ENCODE measurements around the gene LTK. TPM values are rescaled to one million over a fixed set of nuclear protein-coding genes. Genes with fewer than 3 reads are reported as not detected.

Gene LTK
- polyA plus RNA-seq, 1 donor (not counting 4 experiments of a cell fraction or from before 2014, with no cell fraction given) = not detected

DNA sequence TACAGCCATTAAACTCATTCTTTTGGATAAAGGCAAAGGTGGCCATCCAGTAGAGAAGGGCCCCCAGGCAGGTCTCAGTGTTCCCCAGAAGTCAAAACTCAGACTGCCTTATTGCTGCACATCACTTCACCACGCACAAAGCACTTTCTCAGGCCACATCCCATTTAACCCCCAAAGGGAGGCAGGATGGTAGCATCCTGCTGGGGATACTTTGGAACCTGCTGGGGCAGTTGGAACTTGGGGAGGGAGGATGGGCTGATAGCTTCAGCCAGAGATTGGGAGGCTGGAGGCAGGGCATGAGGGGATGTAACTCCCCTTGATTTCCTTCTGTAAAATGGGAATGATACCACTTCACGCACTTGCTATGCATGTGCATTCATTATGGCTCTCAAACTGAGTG, 15.0 kb downstream of the LTK start:
- H3K27ac ChIP-seq (ENCODE audit: control insufficient read depth, insufficient read depth, low read length) = no peak overlapping the region
- peaks cover 87% of the 10 kb centered on the region for H3K27me3 ChIP-seq (ENCODE audit: control insufficient read depth, extremely low read depth, insufficient read depth, low read length)
- DNase-seq (ENCODE audit: low read depth, low spot score) = no peak
- no peak for FAIRE-seq
- dilution Hi-C loops (cut with MboI; ENCODE audit: extremely low pct_ligation_motif_present, low sequenced_read_pairs) = no loop called here
- H3K9me3 ChIP-seq (ENCODE audit: control insufficient read depth, low read depth, low read length) = no peaks in the 10 kb centered on the region
- H3K4me3 ChIP-seq (ENCODE audit: control insufficient read depth in 2 of 3, extremely low read depth in 1 of 3, insufficient read depth in 2 of 3, low read depth in 1 of 3, low read length in 3 of 3) = no peak overlapping the region
- H3K79me2 ChIP-seq (ENCODE audit: control insufficient read depth, insufficient read depth, low read length) = no peaks in the 10 kb centered on the region
- H4K20me1 ChIP-seq (ENCODE audit: control insufficient read depth, extremely low read depth, insufficient read depth, low read length) = no peaks in the 10 kb centered on the region
- peaks cover 30% of the 10 kb centered on the region for H3K4me1 ChIP-seq (ENCODE audit: control insufficient read depth, extremely low read depth, insufficient read depth, low read length)
- no peak overlapping the region for H3K4me2 ChIP-seq (ENCODE audit: control insufficient read depth, extremely low read depth, insufficient read depth, low read depth, low read length)
- H3K9ac ChIP-seq (ENCODE audit: control insufficient read depth, extremely low read depth, insufficient read depth, low read length) = no peak overlapping the region
- TF ChIP-seq EZH2 (IDR thresholded peaks at IDR 0.05; ENCODE audit: low read length) = no peak
- TF ChIP-seq, protein P1, sequence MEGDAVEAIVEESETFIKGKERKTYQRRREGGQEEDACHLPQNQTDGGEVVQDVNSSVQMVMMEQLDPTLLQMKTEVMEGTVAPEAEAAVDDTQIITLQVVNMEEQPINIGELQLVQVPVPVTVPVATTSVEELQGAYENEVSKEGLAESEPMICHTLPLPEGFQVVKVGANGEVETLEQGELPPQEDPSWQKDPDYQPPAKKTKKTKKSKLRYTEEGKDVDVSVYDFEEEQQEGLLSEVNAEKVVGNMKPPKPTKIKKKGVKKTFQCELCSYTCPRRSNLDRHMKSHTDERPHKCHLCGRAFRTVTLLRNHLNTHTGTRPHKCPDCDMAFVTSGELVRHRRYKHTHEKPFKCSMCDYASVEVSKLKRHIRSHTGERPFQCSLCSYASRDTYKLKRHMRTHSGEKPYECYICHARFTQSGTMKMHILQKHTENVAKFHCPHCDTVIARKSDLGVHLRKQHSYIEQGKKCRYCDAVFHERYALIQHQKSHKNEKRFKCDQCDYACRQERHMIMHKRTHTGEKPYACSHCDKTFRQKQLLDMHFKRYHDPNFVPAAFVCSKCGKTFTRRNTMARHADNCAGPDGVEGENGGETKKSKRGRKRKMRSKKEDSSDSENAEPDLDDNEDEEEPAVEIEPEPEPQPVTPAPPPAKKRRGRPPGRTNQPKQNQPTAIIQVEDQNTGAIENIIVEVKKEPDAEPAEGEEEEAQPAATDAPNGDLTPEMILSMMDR (optimal IDR thresholded peaks at IDR 0.05 in 1 of 3, IDR thresholded peaks at IDR 0.05 in 1 of 3, conservative IDR thresholded peaks at IDR 0.05 in 1 of 3; ENCODE audit: extremely low read depth in 1 of 3, insufficient read depth in 2 of 3, low read length in 3 of 3) = no peak
- H3K9me1 ChIP-seq (ENCODE audit: control insufficient read depth, extremely low read depth, insufficient read depth, low read length) = peaks cover 3% of the 10 kb centered on the region
- no peaks in the 10 kb centered on the region for H3K36me3 ChIP-seq (ENCODE audit: control insufficient read depth in 2 of 2, extremely low read depth in 1 of 2, insufficient read depth in 2 of 2, low read length in 2 of 2)
- no peak overlapping the region for H2AFZ ChIP-seq (ENCODE audit: control insufficient read depth, low read length)

DNA sequence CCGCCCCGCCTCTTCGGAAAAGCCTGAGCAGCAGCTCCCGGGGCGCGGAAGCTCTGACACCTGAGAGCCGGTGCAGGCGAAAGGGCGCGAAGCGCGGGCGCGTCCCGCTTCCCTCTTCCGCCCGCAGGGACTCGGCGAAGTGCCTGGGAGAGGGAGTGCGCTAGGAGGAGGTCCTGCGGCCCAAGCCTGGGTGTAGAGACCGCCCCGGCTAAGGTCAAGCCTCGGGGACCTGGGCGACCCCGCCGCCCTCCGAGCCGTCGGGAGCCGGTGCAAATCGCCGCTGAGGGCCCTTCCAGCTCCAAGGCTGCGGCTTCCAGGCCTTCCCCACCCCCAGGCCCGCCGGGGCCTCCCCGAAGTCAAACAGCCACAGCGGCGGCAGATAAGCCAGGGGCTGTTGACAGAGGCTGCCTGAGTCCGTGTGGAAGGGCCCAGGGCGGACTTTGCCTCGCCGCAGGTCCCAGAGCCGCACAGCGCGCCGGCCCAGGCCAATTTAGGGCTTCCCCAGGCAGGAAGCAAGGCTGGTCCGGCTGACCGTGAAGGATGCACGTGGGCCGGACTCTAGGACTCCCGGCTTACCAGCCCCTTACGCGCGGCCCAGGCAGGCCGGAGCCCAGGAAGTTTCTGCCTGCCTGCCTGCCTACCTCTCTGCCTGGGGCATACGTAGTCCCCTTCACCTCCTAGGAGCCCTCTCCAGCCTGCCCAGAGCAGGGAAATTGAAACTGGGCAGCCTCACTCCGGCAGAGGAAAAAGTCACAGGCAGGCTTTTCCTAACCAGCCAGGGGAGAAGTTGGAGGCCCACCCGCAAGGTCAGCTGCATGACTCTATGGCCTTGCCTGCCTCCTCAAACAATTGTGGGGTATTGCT, 17.7 kb downstream of the LTK start:
- no peak for FAIRE-seq
- no peak overlapping the region for H3K9ac ChIP-seq (ENCODE audit: control insufficient read depth, extremely low read depth, insufficient read depth, low read length)
- dilution Hi-C loops (cut with MboI; ENCODE audit: extremely low pct_ligation_motif_present, low sequenced_read_pairs) = no loop called here
- H3K4me2 ChIP-seq (ENCODE audit: control insufficient read depth, extremely low read depth, insufficient read depth, low read depth, low read length) = peak overlapping the region; percentile 68
- no peaks in the 10 kb centered on the region for H3K9me3 ChIP-seq (ENCODE audit: control insufficient read depth, low read depth, low read length)
- no peaks in the 10 kb centered on the region for H3K79me2 ChIP-seq (ENCODE audit: control insufficient read depth, insufficient read depth, low read length)
- peaks cover 60% of the 10 kb centered on the region for H3K27me3 ChIP-seq (ENCODE audit: control insufficient read depth, extremely low read depth, insufficient read depth, low read length)
- no peaks in the 10 kb centered on the region for H4K20me1 ChIP-seq (ENCODE audit: control insufficient read depth, extremely low read depth, insufficient read depth, low read length)
- TF ChIP-seq, protein P1 (optimal IDR thresholded peaks at IDR 0.05 in 1 of 3, IDR thresholded peaks at IDR 0.05 in 1 of 3, conservative IDR thresholded peaks at IDR 0.05 in 1 of 3; ENCODE audit: extremely low read depth in 1 of 3, insufficient read depth in 2 of 3, low read length in 3 of 3) = no peak
- no peak for TF ChIP-seq EZH2 (IDR thresholded peaks at IDR 0.05; ENCODE audit: low read length)
- DNase-seq (ENCODE audit: low read depth, low spot score) = no peak
- H2AFZ ChIP-seq (ENCODE audit: control insufficient read depth, low read length) = no peak overlapping the region
- H3K4me3 ChIP-seq (ENCODE audit: control insufficient read depth in 2 of 3, extremely low read depth in 1 of 3, insufficient read depth in 2 of 3, low read depth in 1 of 3, low read length in 3 of 3) = peak overlapping the region in 1 of 3 experiments; percentile 53
- no peak overlapping the region for H3K27ac ChIP-seq (ENCODE audit: control insufficient read depth, insufficient read depth, low read length)
- peaks cover 3% of the 10 kb centered on the region for H3K9me1 ChIP-seq (ENCODE audit: control insufficient read depth, extremely low read depth, insufficient read depth, low read length)
- peaks cover 22% of the 10 kb centered on the region for H3K4me1 ChIP-seq (ENCODE audit: control insufficient read depth, extremely low read depth, insufficient read depth, low read length)
- H3K36me3 ChIP-seq (ENCODE audit: control insufficient read depth in 2 of 2, extremely low read depth in 1 of 2, insufficient read depth in 2 of 2, low read length in 2 of 2) = no peaks in the 10 kb centered on the region
